Measurements from ENCODE around the gene VPS25. TPM values are rescaled to one million over a fixed set of nuclear protein-coding genes. Genes with fewer than 3 reads are reported as not detected.

Gene VPS25
- total and polyA plus RNA-seq, 9 of the 15 experiments (the other 6 are each of a cell fraction or from before 2014, with no cell fraction given), result 123 to 352 (median 180) TPM

GRCh38 chr17:42783791-42784138 is 10.5 kb downstream of the VPS25 start (continued):
- TF ChIP-seq RREB1 (CRISPR knock-in tag; IDR thresholded peaks at IDR 0.05), result no peak
- no peak for TF ChIP-seq GTF3C2 (IDR thresholded peaks at IDR 0.05; ENCODE audit: borderline replicate concordance, extremely low read depth, insufficient read length)
- no peak for TF ChIP-seq TFE3 (CRISPR knock-in tag; IDR thresholded peaks at IDR 0.05)
- TF ChIP-seq CEBPZ (IDR thresholded peaks at IDR 0.05; ENCODE audit: borderline replicate concordance, low read depth, low read length), result no peak
- TF ChIP-seq CHAMP1 (IDR thresholded peaks at IDR 0.05), result no peak
- TF ChIP-seq ZKSCAN8 (CRISPR knock-in tag; IDR thresholded peaks at IDR 0.05), result no peak
- no peak for TF ChIP-seq ATF7 (IDR thresholded peaks at IDR 0.05)
- TF ChIP-seq HDAC2 (IDR thresholded peaks at IDR 0.05), result no peak
